ENCODE measurements around the gene MTARC1.

- no peak for TF ChIP-seq CTCF (IDR thresholded peaks at IDR 0.05; ENCODE audit: insufficient read depth, low read length)
- no peak for TF ChIP-seq SPI1 (IDR thresholded peaks at IDR 0.05; ENCODE audit: borderline replicate concordance, low read depth)
Observed at GRCh38 chr1:220797553-220797952, 10.8 kb downstream of the MTARC1 start.
